Measurements from ENCODE around the gene PCDHA10. TPM values are rescaled to one million over a fixed set of nuclear protein-coding genes. Genes with fewer than 3 reads are reported as not detected.
"Not testable (repeated sequence)": the region's sequence is repeated elsewhere in the genome, so short reads cannot be mapped to it uniquely, and the experiment has no call there.

PCDHA10 gene
- polyA plus RNA-seq, 1 of the 3 experiments (the other 2 are of a cell fraction), result 0.02 TPM

DNA sequence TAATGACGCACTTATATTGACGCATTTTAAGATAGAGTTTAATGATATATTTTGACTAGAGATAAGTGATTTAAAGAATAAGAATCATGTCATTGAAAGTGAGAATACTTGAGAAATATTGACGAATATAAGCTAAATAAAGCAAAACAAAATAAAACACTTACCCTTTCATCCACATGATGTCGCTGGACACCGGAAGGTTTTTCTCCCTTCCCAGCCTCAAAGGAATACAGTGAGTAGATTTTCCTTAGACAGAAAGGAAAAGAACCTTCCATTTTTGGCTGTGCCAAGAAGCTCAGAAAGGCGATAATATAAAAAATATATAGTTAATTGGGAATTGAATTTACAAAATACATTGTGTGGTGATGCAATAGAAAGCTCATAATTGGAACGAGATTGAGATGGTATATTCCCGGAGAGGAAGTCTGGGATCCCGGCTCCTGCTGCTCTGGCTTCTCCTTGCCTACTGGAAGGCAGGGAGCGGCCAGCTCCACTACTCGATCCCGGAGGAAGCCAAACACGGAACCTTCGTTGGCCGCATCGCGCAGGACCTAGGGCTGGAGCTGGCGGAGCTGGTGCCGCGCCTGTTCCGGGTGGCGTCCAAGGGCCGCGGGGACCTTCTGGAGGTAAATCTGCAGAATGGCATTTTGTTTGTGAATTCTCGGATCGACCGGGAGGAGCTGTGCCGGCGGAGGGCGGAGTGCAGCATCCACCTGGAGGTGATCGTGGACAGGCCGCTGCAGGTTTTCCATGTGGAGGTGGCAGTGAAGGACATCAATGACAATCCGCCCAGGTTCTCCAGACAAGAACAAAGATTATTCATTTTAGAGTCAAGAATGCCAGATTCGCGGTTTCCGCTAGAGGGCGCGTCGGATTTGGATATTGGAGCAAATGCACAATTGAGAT lies 34.1 kb upstream of the PCDHA10 start, which contains the start of gene PCDHA5 (continued):
- TF ChIP-seq POLR2AphosphoS5 (IDR thresholded peaks at IDR 0.05; ENCODE audit: low read depth, low read length), result no peak
- TF ChIP-seq EP300 (IDR thresholded peaks at IDR 0.05; ENCODE audit: borderline replicate concordance in 1 of 2, low read depth in 1 of 2, low read length in 1 of 2), result no peak
- no peak for TF ChIP-seq TAF1 (IDR thresholded peaks at IDR 0.05; ENCODE audit: borderline replicate concordance, low read depth, low read length)
- TF ChIP-seq FOSL2 (IDR thresholded peaks at IDR 0.05; ENCODE audit: borderline replicate concordance, low read depth), result no peak

DNA sequence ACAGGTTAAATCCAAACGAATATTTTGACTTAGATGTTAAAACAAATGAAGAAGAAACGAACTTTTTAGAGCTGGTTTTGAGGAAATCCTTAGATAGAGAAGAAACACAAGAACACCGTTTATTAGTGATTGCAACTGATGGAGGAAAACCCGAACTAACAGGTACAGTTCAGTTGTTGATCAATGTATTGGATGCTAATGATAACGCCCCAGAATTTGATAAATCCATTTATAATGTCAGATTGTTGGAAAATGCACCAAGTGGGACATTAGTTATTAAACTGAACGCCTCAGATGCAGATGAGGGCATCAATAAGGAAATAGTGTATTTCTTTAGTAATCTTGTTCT lies 33.4 kb upstream of the PCDHA10 start:
- no peaks in the 10 kb centered on the region for H3K4me1 ChIP-seq (ENCODE audit: control insufficient read depth in 1 of 2, insufficient read depth in 2 of 2, low read depth in 1 of 2, low read length in 1 of 2)
- no peaks in the 10 kb centered on the region for H3K79me2 ChIP-seq (ENCODE audit: insufficient read depth)
- H3K9ac ChIP-seq, result no peak overlapping the region
- DNase-seq, result no peak
- H3K27ac ChIP-seq (ENCODE audit: low read depth in 2 of 2, low read length in 1 of 2), result no peak overlapping the region
- no peaks in the 10 kb centered on the region for H4K20me1 ChIP-seq (ENCODE audit: insufficient read depth)
- H3K9me2 ChIP-seq, result no peaks in the 10 kb centered on the region
- no peaks in the 10 kb centered on the region for H3K27me3 ChIP-seq (ENCODE audit: insufficient read depth)
- ChIA-PET CTCF (interaction anchor here (0.6 to 2.9 kb wide), 3 partner anchors 15 to 187 kb away, joined by 5 to 14 read pairs (median 10); partner anchors contain the start of genes PCDHA4 and PCDHA8), POLR2A (no interaction called here)
- H3K4me3 ChIP-seq (ENCODE audit: low read depth in 2 of 2, low read length in 1 of 2), result no peak overlapping the region
- no peak overlapping the region for H2AFZ ChIP-seq (ENCODE audit: low read depth)
- no peaks in the 10 kb centered on the region for H3K9me3 ChIP-seq
- no peaks in the 10 kb centered on the region for H3K36me3 ChIP-seq (replicated peaks in 1 of 2; ENCODE audit: control insufficient read depth in 1 of 2, insufficient read depth in 2 of 2, low read length in 1 of 2)
- WGBS (ENCODE audit: low lambda C conversion rate), result 18% methylated on average over 6 of the region's 6 CpGs
- H3F3A ChIP-seq (replicated peaks; ENCODE audit: insufficient read depth), result no peaks in the 10 kb centered on the region
- H3K4me2 ChIP-seq, result no peak overlapping the region
- TF ChIP-seq NFIC (IDR thresholded peaks at IDR 0.05; ENCODE audit: borderline replicate concordance) (no peak), NRF1 (IDR thresholded peaks at IDR 0.05; ENCODE audit: low read depth, low read length) (no peak), SMC3 (IDR thresholded peaks at IDR 0.05; ENCODE audit: low read depth, low read length) (no peak), RAD21 (IDR thresholded peaks at IDR 0.05; ENCODE audit: low read length) (no peak), FOSL2 (IDR thresholded peaks at IDR 0.05; ENCODE audit: borderline replicate concordance, low read depth) (no peak), JUND (IDR thresholded peaks at IDR 0.05) (no peak), IRF3 (IDR thresholded peaks at IDR 0.05; ENCODE audit: low read depth, low read length) (no peak), ELF1 (IDR thresholded peaks at IDR 0.05) (no peak), EZH2phosphoT487 (IDR thresholded peaks at IDR 0.05; ENCODE audit: borderline replicate concordance, low read depth) (no peak), FOXM1 (IDR thresholded peaks at IDR 0.05; ENCODE audit: low read depth) (no peak), MEF2A (IDR thresholded peaks at IDR 0.05; ENCODE audit: borderline replicate concordance, low read depth) (no peak)
- TF ChIP-seq, protein P1, sequence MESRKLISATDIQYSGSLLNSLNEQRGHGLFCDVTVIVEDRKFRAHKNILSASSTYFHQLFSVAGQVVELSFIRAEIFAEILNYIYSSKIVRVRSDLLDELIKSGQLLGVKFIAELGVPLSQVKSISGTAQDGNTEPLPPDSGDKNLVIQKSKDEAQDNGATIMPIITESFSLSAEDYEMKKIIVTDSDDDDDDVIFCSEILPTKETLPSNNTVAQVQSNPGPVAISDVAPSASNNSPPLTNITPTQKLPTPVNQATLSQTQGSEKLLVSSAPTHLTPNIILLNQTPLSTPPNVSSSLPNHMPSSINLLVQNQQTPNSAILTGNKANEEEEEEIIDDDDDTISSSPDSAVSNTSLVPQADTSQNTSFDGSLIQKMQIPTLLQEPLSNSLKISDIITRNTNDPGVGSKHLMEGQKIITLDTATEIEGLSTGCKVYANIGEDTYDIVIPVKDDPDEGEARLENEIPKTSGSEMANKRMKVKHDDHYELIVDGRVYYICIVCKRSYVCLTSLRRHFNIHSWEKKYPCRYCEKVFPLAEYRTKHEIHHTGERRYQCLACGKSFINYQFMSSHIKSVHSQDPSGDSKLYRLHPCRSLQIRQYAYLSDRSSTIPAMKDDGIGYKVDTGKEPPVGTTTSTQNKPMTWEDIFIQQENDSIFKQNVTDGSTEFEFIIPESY (IDR thresholded peaks at IDR 0.05; ENCODE audit: borderline replicate concordance, low read depth), result no peak
- TF ChIP-seq, protein P2, sequence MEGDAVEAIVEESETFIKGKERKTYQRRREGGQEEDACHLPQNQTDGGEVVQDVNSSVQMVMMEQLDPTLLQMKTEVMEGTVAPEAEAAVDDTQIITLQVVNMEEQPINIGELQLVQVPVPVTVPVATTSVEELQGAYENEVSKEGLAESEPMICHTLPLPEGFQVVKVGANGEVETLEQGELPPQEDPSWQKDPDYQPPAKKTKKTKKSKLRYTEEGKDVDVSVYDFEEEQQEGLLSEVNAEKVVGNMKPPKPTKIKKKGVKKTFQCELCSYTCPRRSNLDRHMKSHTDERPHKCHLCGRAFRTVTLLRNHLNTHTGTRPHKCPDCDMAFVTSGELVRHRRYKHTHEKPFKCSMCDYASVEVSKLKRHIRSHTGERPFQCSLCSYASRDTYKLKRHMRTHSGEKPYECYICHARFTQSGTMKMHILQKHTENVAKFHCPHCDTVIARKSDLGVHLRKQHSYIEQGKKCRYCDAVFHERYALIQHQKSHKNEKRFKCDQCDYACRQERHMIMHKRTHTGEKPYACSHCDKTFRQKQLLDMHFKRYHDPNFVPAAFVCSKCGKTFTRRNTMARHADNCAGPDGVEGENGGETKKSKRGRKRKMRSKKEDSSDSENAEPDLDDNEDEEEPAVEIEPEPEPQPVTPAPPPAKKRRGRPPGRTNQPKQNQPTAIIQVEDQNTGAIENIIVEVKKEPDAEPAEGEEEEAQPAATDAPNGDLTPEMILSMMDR (IDR thresholded peaks at IDR 0.05), result no peak
- TF ChIP-seq, protein P3, sequence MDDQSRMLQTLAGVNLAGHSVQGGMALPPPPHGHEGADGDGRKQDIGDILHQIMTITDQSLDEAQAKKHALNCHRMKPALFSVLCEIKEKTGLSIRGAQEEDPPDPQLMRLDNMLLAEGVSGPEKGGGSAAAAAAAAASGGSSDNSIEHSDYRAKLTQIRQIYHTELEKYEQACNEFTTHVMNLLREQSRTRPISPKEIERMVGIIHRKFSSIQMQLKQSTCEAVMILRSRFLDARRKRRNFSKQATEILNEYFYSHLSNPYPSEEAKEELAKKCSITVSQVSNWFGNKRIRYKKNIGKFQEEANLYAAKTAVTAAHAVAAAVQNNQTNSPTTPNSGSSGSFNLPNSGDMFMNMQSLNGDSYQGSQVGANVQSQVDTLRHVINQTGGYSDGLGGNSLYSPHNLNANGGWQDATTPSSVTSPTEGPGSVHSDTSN (IDR thresholded peaks at IDR 0.05), result no peak
- TF ChIP-seq, protein P4, sequence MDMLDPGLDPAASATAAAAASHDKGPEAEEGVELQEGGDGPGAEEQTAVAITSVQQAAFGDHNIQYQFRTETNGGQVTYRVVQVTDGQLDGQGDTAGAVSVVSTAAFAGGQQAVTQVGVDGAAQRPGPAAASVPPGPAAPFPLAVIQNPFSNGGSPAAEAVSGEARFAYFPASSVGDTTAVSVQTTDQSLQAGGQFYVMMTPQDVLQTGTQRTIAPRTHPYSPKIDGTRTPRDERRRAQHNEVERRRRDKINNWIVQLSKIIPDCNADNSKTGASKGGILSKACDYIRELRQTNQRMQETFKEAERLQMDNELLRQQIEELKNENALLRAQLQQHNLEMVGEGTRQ (IDR thresholded peaks at IDR 0.05; ENCODE audit: borderline replicate concordance, low read depth, low read length), result no peak

DNA sequence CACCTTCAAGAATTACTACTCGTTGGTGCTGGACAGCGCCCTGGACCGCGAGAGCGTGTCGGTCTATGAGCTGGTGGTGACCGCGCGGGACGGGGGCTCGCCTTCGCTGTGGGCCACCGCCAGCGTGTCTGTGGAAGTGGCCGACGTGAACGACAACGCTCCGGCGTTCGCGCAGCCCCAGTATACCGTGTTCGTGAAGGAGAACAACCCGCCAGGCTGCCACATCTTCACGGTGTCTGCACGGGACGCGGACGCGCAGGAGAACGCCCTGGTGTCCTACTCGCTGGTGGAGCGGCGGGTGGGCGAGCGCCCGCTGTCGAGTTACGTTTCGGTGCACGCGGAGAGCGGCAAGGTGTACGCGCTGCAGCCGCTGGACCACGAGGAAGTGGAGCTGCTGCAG lies 32.7 kb upstream of the PCDHA10 start:
- 88% methylated on average over 28 of the region's 48 CpGs for WGBS (ENCODE audit: low lambda C conversion rate)
- DNase-seq; H3K79me2 ChIP-seq (ENCODE audit: insufficient read depth); H3K36me3 ChIP-seq (replicated peaks in 1 of 2; ENCODE audit: control insufficient read depth in 1 of 2, insufficient read depth in 2 of 2, low read length in 1 of 2); H3K4me3 ChIP-seq (ENCODE audit: low read depth in 2 of 2, low read length in 1 of 2); H4K20me1 ChIP-seq (ENCODE audit: insufficient read depth); CTCF ChIA-PET; H3K9me2 ChIP-seq; H3K9ac ChIP-seq; H3K4me1 ChIP-seq (ENCODE audit: control insufficient read depth in 1 of 2, insufficient read depth in 2 of 2, low read depth in 1 of 2, low read length in 1 of 2); H2AFZ ChIP-seq (ENCODE audit: low read depth); H3F3A ChIP-seq (replicated peaks; ENCODE audit: insufficient read depth); H3K27me3 ChIP-seq (ENCODE audit: insufficient read depth); H3K27ac ChIP-seq (ENCODE audit: low read depth in 2 of 2, low read length in 1 of 2); H3K9me3 ChIP-seq; POLR2A ChIA-PET; H3K4me2 ChIP-seq: not testable (repeated sequence)

All from SK-N-SH (cell line).